GM12875 (cell line): Measurements from ENCODE around the gene RHEX.

ENCODE experiments used
- H3K4me3 ChIP-seq: one replicate; pipeline ENCODE4 v1.5.1; 2011; ENCODE audit warnings: low read depth, low read length, control low read depth
- TF ChIP-seq, protein P1 (sequence below): IDR thresholded peaks from 2 replicates; pipeline ENCODE4 v1.5.1; 2011; ENCODE audit warnings: low read depth, mild to moderate bottlenecking, control low read depth, inconsistent platforms, low read length, moderate library complexity, borderline replicate concordance; ENCODE audit not compliant: insufficient read depth

The RHEX gene

DNA sequence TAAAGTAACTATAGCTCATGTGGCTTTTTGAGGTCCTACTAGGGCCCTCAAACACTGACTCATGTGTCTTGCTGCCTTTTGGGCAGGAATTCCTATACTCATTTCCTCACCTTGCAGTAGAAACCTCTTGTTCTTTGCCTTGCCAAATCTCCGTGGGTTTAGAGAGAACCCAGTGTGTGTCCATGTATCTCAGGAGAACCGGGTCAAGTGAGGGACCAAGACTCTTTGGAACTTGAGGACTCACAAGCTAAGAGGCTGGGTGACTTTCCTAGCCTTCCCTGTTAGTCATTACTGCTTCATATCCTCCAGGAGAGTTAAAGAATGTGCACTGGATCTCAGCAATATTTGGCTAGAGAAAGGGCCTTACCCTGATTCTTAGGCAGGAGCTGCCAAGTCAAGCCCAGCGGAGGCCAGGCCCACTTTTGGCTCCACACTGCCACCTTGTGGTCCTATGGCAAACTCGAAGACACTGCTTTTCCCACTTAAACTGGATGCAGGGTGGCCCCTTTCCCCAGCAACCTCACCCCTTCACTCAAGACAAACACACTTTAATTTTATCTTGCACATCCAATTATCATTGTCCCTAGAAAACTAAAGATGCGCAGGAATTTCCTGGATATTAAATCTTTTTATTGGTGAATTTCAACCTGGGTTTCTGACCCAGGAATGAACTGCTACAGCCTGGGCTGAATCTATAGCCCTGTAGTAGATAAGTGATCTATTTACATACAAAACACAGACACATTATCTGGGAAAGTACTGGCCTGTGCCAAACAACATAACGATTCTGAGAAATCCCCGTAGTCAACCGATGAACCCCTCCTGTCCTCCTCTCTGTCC is 53.6 kb downstream of the RHEX start:
- no peak overlapping the region for H3K4me3 ChIP-seq
- TF ChIP-seq, protein P1, sequence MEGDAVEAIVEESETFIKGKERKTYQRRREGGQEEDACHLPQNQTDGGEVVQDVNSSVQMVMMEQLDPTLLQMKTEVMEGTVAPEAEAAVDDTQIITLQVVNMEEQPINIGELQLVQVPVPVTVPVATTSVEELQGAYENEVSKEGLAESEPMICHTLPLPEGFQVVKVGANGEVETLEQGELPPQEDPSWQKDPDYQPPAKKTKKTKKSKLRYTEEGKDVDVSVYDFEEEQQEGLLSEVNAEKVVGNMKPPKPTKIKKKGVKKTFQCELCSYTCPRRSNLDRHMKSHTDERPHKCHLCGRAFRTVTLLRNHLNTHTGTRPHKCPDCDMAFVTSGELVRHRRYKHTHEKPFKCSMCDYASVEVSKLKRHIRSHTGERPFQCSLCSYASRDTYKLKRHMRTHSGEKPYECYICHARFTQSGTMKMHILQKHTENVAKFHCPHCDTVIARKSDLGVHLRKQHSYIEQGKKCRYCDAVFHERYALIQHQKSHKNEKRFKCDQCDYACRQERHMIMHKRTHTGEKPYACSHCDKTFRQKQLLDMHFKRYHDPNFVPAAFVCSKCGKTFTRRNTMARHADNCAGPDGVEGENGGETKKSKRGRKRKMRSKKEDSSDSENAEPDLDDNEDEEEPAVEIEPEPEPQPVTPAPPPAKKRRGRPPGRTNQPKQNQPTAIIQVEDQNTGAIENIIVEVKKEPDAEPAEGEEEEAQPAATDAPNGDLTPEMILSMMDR, result peak; percentile 76

- H3K4me3 ChIP-seq, result no peak overlapping the region
- TF ChIP-seq, protein P1, result no peak
These were observed 54.2 kb downstream of the RHEX start for GRCh38 chr1:206107168-206107544.

DNA sequence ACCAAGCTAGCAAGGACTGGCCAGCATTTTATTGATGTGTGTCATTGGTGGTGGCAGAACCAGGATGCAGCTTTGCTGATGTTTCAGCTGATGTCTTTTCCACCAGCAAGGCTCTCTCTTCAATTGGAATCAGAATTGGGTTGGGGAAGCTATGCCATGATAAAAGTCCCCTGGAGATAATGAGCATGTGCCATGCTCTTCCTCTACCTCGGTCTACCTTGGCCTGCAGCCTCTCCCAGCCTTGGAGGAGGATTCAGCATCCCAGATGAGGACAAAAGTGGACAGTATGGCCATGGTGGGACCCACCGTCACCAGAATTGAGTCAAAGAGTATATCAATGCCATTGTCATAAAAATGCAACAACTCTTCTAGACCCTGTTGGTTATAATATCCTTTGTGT is 55.7 kb downstream of the RHEX start:
- TF ChIP-seq, protein P1, result no peak
- no peak overlapping the region for H3K4me3 ChIP-seq

- TF ChIP-seq, protein P1, result no peak
- H3K4me3 ChIP-seq, result no peak overlapping the region
These were observed 56.7 kb downstream of the RHEX start for GRCh38 chr1:206109718-206110117.

GRCh38 chr1:206110161-206110560 is 57.2 kb downstream of the RHEX start:
- no peak overlapping the region for H3K4me3 ChIP-seq
- TF ChIP-seq, protein P1, result no peak

GRCh38 chr1:206110820-206111219 is 57.8 kb downstream of the RHEX start:
- TF ChIP-seq, protein P1, result no peak
- no peak overlapping the region for H3K4me3 ChIP-seq

GRCh38 chr1:206111271-206111927 is 58.4 kb downstream of the RHEX start:
- H3K4me3 ChIP-seq, result no peak overlapping the region
- TF ChIP-seq, protein P1, result no peak
